GM12878 (cell line): ENCODE data around the gene KRTAP19-1. TPM values are rescaled to one million over a fixed set of nuclear protein-coding genes. Genes with fewer than 3 reads are reported as not detected.

Experiments used
- RAD21 ChIP-seq: IDR thresholded peaks from 2 replicates; pipeline ENCODE4 v1.6.1; 2011; ENCODE audit warnings: mild to moderate bottlenecking, low read depth, low read length, moderate library complexity; ENCODE audit not compliant: insufficient read depth
- RBBP5 ChIP-seq: fragments of 200-600 bp; sonication (generic); conservative IDR thresholded peaks from 2 replicates; pipeline ENCODE4 v1.6.1; 2016
- SP1 ChIP-seq: IDR thresholded peaks from one replicate; pipeline ENCODE4 v1.6.1; 2011; ENCODE audit warnings: low read depth, low read length
- SPI1 ChIP-seq: IDR thresholded peaks from 2 replicates; pipeline ENCODE4 v1.6.1; 2011; ENCODE audit warnings: low read depth, mild to moderate bottlenecking, low read length, moderate library complexity, borderline replicate concordance; ENCODE audit not compliant: insufficient read depth
- ZNF207 ChIP-seq: fragments of 450-650 bp; IDR thresholded peaks from 2 replicates; pipeline ENCODE4 v1.6.1; 2014; ENCODE audit warnings: antibody characterized with exemption, mild to moderate bottlenecking, borderline replicate concordance
- polyA plus RNA-seq, 11 experiments: library from polyadenylated mRNA; depleted of rRNA in 4 of 11; unstranded in 6 of 11; stranded (reverse) in 5 of 11; fragments of >200 nt; fragmentation: Nextera tagmentation in 4 of 11; fragmentation: Illumina TruSeq in 1 of 11; extraction: Ambion mirVana in 4 of 11; extraction: Trizol in 1 of 11; gene quantifications; 1 replicate in 1 of 11; 2 replicates in 10 of 11; pipeline versions ENCODE4 v1.2.1 to v1.2.3, GENCODE V29; 2011 to 2016; ENCODE audit warnings: inconsistent platforms in 2 of 11, missing spikeins in 2 of 11, low read depth in 1 of 11
- total RNA-seq, 4 experiments: library from RNA; depleted of rRNA in 3 of 4; stranded (reverse); fragments of >200 nt in 3 of 4; fragmentation: Illumina TruSeq in 1 of 4; extraction: Trizol in 1 of 4; gene quantifications; 2 replicates each; pipeline versions ENCODE4 v1.2.1 to v1.2.3, GENCODE V29; 2013 to 2021
- TF ChIP-seq, protein P1 (sequence below): fragments of 450-650 bp; IDR thresholded peaks from 2 replicates; pipeline ENCODE4 v1.6.1; 2018; ENCODE audit warnings: mild to moderate bottlenecking, low read depth, moderate library complexity; ENCODE audit not compliant: partially characterized antibody
- TF ChIP-seq, protein P2 (sequence below): IDR thresholded peaks from 2 replicates; pipeline ENCODE4 v1.6.1; 2012; ENCODE audit warnings: low read length, inconsistent platforms
- TF ChIP-seq, protein P3 (sequence below): fragments of 450-650 bp; IDR thresholded peaks from 2 replicates; pipeline ENCODE4 v1.6.1; 2014; ENCODE audit warnings: mild to moderate bottlenecking
- TF ChIP-seq, protein P4 (sequence below): fragments of 450-650 bp; IDR thresholded peaks from 2 replicates; pipeline ENCODE4 v1.6.1; 2017; ENCODE audit warnings: mild to moderate bottlenecking, moderate library complexity
- TF ChIP-seq, protein P5 (sequence below): fragments of 450-650 bp; IDR thresholded peaks from 2 replicates; pipeline ENCODE4 v1.6.1; 2016; ENCODE audit warnings: mild to moderate bottlenecking

Gene KRTAP19-1
- total and polyA plus RNA-seq, 10 of the 15 experiments (the other 5 are each of a cell fraction or from before 2014, with no cell fraction given), result not detected

DNA sequence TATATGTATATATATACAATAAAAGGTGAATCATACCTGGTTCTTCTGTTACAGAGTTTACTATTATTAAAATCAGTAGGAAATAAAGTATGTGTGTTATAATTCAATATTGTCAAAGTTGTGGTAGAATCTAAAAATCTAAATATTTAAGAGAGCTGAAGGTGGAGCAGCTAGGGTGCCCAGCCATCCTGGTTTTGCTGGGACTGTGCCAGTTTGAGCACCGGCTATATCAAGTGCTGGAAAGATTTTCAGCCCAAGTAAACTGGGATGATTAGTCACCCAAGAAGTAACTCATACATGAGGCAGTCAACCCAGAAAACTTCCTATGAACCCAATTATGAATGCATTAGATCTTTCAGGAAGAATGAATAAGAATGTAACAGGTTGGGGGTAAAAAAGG lies 38.7 kb upstream of the KRTAP19-1 start (continued):
- TF ChIP-seq, protein P1, sequence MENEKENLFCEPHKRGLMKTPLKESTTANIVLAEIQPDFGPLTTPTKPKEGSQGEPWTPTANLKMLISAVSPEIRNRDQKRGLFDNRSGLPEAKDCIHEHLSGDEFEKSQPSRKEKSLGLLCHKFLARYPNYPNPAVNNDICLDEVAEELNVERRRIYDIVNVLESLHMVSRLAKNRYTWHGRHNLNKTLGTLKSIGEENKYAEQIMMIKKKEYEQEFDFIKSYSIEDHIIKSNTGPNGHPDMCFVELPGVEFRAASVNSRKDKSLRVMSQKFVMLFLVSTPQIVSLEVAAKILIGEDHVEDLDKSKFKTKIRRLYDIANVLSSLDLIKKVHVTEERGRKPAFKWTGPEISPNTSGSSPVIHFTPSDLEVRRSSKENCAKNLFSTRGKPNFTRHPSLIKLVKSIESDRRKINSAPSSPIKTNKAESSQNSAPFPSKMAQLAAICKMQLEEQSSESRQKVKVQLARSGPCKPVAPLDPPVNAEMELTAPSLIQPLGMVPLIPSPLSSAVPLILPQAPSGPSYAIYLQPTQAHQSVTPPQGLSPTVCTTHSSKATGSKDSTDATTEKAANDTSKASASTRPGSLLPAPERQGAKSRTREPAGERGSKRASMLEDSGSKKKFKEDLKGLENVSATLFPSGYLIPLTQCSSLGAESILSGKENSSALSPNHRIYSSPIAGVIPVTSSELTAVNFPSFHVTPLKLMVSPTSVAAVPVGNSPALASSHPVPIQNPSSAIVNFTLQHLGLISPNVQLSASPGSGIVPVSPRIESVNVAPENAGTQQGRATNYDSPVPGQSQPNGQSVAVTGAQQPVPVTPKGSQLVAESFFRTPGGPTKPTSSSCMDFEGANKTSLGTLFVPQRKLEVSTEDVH, result no peak
- TF ChIP-seq SPI1 (no peak), ZNF207 (no peak), RAD21 (no peak), RBBP5 (no peak), SP1 (no peak)
- TF ChIP-seq, protein P2, sequence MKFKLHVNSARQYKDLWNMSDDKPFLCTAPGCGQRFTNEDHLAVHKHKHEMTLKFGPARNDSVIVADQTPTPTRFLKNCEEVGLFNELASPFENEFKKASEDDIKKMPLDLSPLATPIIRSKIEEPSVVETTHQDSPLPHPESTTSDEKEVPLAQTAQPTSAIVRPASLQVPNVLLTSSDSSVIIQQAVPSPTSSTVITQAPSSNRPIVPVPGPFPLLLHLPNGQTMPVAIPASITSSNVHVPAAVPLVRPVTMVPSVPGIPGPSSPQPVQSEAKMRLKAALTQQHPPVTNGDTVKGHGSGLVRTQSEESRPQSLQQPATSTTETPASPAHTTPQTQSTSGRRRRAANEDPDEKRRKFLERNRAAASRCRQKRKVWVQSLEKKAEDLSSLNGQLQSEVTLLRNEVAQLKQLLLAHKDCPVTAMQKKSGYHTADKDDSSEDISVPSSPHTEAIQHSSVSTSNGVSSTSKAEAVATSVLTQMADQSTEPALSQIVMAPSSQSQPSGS, result no peak
- TF ChIP-seq, protein P3, sequence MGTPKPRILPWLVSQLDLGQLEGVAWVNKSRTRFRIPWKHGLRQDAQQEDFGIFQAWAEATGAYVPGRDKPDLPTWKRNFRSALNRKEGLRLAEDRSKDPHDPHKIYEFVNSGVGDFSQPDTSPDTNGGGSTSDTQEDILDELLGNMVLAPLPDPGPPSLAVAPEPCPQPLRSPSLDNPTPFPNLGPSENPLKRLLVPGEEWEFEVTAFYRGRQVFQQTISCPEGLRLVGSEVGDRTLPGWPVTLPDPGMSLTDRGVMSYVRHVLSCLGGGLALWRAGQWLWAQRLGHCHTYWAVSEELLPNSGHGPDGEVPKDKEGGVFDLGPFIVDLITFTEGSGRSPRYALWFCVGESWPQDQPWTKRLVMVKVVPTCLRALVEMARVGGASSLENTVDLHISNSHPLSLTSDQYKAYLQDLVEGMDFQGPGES, result no peak
- TF ChIP-seq, protein P4, sequence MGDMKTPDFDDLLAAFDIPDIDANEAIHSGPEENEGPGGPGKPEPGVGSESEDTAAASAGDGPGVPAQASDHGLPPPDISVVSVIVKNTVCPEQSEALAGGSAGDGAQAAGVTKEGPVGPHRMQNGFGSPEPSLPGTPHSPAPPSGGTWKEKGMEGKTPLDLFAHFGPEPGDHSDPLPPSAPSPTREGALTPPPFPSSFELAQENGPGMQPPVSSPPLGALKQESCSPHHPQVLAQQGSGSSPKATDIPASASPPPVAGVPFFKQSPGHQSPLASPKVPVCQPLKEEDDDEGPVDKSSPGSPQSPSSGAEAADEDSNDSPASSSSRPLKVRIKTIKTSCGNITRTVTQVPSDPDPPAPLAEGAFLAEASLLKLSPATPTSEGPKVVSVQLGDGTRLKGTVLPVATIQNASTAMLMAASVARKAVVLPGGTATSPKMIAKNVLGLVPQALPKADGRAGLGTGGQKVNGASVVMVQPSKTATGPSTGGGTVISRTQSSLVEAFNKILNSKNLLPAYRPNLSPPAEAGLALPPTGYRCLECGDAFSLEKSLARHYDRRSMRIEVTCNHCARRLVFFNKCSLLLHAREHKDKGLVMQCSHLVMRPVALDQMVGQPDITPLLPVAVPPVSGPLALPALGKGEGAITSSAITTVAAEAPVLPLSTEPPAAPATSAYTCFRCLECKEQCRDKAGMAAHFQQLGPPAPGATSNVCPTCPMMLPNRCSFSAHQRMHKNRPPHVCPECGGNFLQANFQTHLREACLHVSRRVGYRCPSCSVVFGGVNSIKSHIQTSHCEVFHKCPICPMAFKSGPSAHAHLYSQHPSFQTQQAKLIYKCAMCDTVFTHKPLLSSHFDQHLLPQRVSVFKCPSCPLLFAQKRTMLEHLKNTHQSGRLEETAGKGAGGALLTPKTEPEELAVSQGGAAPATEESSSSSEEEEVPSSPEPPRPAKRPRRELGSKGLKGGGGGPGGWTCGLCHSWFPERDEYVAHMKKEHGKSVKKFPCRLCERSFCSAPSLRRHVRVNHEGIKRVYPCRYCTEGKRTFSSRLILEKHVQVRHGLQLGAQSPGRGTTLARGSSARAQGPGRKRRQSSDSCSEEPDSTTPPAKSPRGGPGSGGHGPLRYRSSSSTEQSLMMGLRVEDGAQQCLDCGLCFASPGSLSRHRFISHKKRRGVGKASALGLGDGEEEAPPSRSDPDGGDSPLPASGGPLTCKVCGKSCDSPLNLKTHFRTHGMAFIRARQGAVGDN, result no peak
- TF ChIP-seq, protein P5, sequence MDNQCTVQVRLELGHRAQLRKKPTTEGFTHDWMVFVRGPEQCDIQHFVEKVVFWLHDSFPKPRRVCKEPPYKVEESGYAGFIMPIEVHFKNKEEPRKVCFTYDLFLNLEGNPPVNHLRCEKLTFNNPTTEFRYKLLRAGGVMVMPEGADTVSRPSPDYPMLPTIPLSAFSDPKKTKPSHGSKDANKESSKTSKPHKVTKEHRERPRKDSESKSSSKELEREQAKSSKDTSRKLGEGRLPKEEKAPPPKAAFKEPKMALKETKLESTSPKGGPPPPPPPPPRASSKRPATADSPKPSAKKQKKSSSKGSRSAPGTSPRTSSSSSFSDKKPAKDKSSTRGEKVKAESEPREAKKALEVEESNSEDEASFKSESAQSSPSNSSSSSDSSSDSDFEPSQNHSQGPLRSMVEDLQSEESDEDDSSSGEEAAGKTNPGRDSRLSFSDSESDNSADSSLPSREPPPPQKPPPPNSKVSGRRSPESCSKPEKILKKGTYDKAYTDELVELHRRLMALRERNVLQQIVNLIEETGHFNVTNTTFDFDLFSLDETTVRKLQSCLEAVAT, result no peak
